Panc1 (cell line): ENCODE results near the gene TAAR2. TPM values are rescaled to one million over a fixed set of nuclear protein-coding genes. Genes with fewer than 3 reads are reported as not detected.

Source experiments
- ATAC-seq: fragments of 200-7000 bp; cut with Tn5 transposase; 2 replicates; pipeline ENCODE4 v1.9.1; 2020; ENCODE audit warnings: mild to moderate bottlenecking, moderate library complexity
- Bru-seq: library from RNA; stranded (reverse); fragments of 400-500 nt; gene quantifications from one replicate; lab custom pipeline; 2021; lab: Mats Ljungman, UMichigan
- BruChase-seq, 2 experiments: library from RNA; stranded (reverse); fragments of 400-500 nt; gene quantifications; one replicate each; lab custom pipeline; 2021; lab: Mats Ljungman, UMichigan
- BruUV-seq: library from RNA; stranded (reverse); fragments of 400-500 nt; replicated peaks from 2 replicates; lab custom pipeline; 2021; lab: Mats Ljungman, UMichigan
- CTCF ChIA-PET: fragments of 300-600 bp; sonication (Branson Sonifier 250); formaldehyde crosslinking; loops from one replicate; lab custom pipeline; 2022; ENCODE audit warnings: antibody characterized with exemption; lab: Charles Lee
- POLR2A ChIA-PET: fragments of 300-600 bp; sonication (Branson Sonifier 250); formaldehyde crosslinking; loops from one replicate; lab custom pipeline; 2022; ENCODE audit warnings: antibody characterized with exemption; lab: Charles Lee
- DNase-seq: peaks from one replicate; pipeline ENCODE4 v3.0.0-alpha.2; 2010; ENCODE audit warnings: low read depth, low spot score
- H3K27ac ChIP-seq: 2 replicates; pipeline ENCODE4 v1.5.1; 2011; ENCODE audit warnings: mild to moderate bottlenecking, low read length, inconsistent platforms
- H3K27me3 ChIP-seq: fragments of 200-500 bp; sonication (Bioruptor generic); 2 replicates; pipeline ENCODE4 v1.6.0; 2014; ENCODE audit warnings: low read length, inconsistent platforms; ENCODE audit not compliant: control insufficient read depth, insufficient read depth
- H3K36me3 ChIP-seq: fragments of 200-500 bp; sonication (Bioruptor generic); 2 replicates; pipeline ENCODE4 v1.5.1; 2014; ENCODE audit warnings: inconsistent platforms, mild to moderate bottlenecking, low read length, moderate library complexity; ENCODE audit not compliant: control insufficient read depth, insufficient read depth
- H3K4me1 ChIP-seq: 2 replicates; pipeline ENCODE4 v1.5.1; 2011; ENCODE audit warnings: inconsistent platforms, mild to moderate bottlenecking, low read length, moderate library complexity; ENCODE audit not compliant: control insufficient read depth, insufficient read depth
- H3K4me3 ChIP-seq, 2 experiments: 2 replicates each; pipeline ENCODE4 v1.5.1; 2011 to 2012; ENCODE audit warnings: low read depth in 2 of 2, low read length in 2 of 2, mild to moderate bottlenecking in 2 of 2, inconsistent platforms in 1 of 2, moderate library complexity in 1 of 2
- H3K9me3 ChIP-seq: fragments of 200-500 bp; sonication (Bioruptor generic); 2 replicates; pipeline ENCODE4 v1.5.1; 2014; ENCODE audit warnings: low read depth, mild to moderate bottlenecking, inconsistent platforms, low read length, moderate library complexity; ENCODE audit not compliant: control insufficient read depth, insufficient read depth
- CTCF ChIP-seq: fragments of 450-650 bp; IDR thresholded peaks from 2 replicates; pipeline ENCODE4 v1.5.1; 2017; ENCODE audit warnings: mild to moderate bottlenecking
- POLR2AphosphoS5 ChIP-seq: IDR thresholded peaks from 2 replicates; pipeline ENCODE4 v1.6.1; 2012; ENCODE audit warnings: mild to moderate bottlenecking, low read depth, low read length, moderate library complexity
- REST ChIP-seq, 2 experiments: IDR thresholded peaks; 2 replicates each; pipeline ENCODE4 v1.6.1; 2011 to 2012; ENCODE audit warnings: low read depth in 2 of 2, control low read depth in 1 of 2, low read length in 1 of 2, mild to moderate bottlenecking in 1 of 2, moderate library complexity in 1 of 2; ENCODE audit not compliant: insufficient read depth in 1 of 2
- SIN3A ChIP-seq: IDR thresholded peaks from 2 replicates; pipeline ENCODE4 v1.6.1; 2012; ENCODE audit warnings: low read depth, mild to moderate bottlenecking, low read length, moderate library complexity, borderline replicate concordance; ENCODE audit not compliant: insufficient read depth
- TCF7L2 ChIP-seq: IDR thresholded peaks from 2 replicates; pipeline ENCODE4 v1.6.1; 2011; ENCODE audit warnings: mild to moderate bottlenecking, low read depth, low read length, inconsistent platforms
- in situ Hi-C: cut with HindIII; loops from 2 replicates; pipeline ENCODE4 v1.10.0; 2016; ENCODE audit warnings: low sequenced_read_pairs, low pct_unique_long_range_greater_than_20kb
- intact Hi-C: fragments of 100-400 bp; cut with micrococcal nuclease; formaldehyde crosslinking; loops from one replicate; pipeline ENCODE4 v1.10.0; 2022; ENCODE audit not compliant: unreplicated experiment
- long read RNA-seq: library from polyadenylated mRNA; unstranded; transcript quantifications from one replicate; pipeline ENCODE4 v2.0.0, GENCODE V29; 2021; ENCODE audit not compliant: unreplicated experiment
- polyA plus RNA-seq: library from polyadenylated mRNA; unstranded; fragments of >200 nt; gene quantifications from one replicate; pipeline ENCODE4 v1.2.1, GENCODE V29; 2012; ENCODE audit warnings: missing spikeins; ENCODE audit not compliant: insufficient read length
- total RNA-seq: library from RNA; stranded (reverse); gene quantifications from one replicate; pipeline ENCODE4 v1.2.1, GENCODE V29; 2021; ENCODE audit not compliant: unreplicated experiment

Gene TAAR2
- not detected for total RNA-seq
- polyA plus RNA-seq, result not detected
- not detected for Bru-seq, nascent RNA
- not detected for BruChase-seq, experiment 1, labeled RNA remaining after a 2-hour chase
- not detected for BruChase-seq, experiment 2, labeled RNA remaining after a 6-hour chase
- long read RNA-seq, result 0 reads

GRCh38 chr6:132624175-132624574 is at the start of gene TAAR2:
TAAR2 (minus strand) TSS chr6:132624275; CDS start chr6:132624275, 0 bp downstream.
- H3K9me3 ChIP-seq, result no peaks in the 10 kb centered on the region
- TF ChIP-seq SIN3A (no peak), REST (IDR thresholded peaks at IDR 0.05; ENCODE audit: insufficient read depth in 1 of 2, low read depth in 2 of 2, low read length in 1 of 2) (no peak), TCF7L2 (no peak), POLR2AphosphoS5 (no peak), CTCF (no peak)
- no peaks in the 10 kb centered on the region for H3K27me3 ChIP-seq
- BruUV-seq, result no TSS peak
- no peak within 1 kb of the TSS for H3K4me3 ChIP-seq
- no peak within 1 kb of the TSS for H3K27ac ChIP-seq
- POLR2A ChIA-PET, result no interaction called here
- intact Hi-C loops (no loop called here), in situ Hi-C loops (no loop called here)
- H3K36me3 ChIP-seq, result no peaks in the 10 kb centered on the region
- CTCF ChIA-PET, result no interaction called here
- no peak for DNase-seq
- no peaks in the 10 kb centered on the region for H3K4me1 ChIP-seq
- ATAC-seq, result no peak

GRCh38 chr6:132673376-132674094 is 49.5 kb upstream of the TAAR2 start:
- Histone ChIP-seq H3K27me3 (no peaks in the 10 kb centered on the region), H3K27ac (no peak overlapping the region), H3K4me1 (no peaks in the 10 kb centered on the region), H3K9me3 (no peaks in the 10 kb centered on the region), H3K36me3 (no peaks in the 10 kb centered on the region), H3K4me3 (no peak overlapping the region)
- TF ChIP-seq SIN3A, result no peak
- TF ChIP-seq REST (IDR thresholded peaks at IDR 0.05; ENCODE audit: insufficient read depth in 1 of 2, low read depth in 2 of 2, low read length in 1 of 2), result no peak
- TF ChIP-seq CTCF, result no peak
- no peak for TF ChIP-seq POLR2AphosphoS5
- TF ChIP-seq TCF7L2, result no peak
- BruUV-seq, result no TSS peak
- ChIA-PET POLR2A (no interaction called here), CTCF (no interaction called here)
- in situ Hi-C loops (no loop called here), intact Hi-C loops (no loop called here)
- DNase-seq, result no peak
- ATAC-seq, result no peak
